HG02798 (cell line): ENCODE results near the gene GP1BB.

ENCODE experiments used
- ATAC-seq: cut with Tn5 transposase; IDR thresholded peaks from one replicate; pipeline ENCODE4 v1.9.1; 2021; ENCODE audit warnings: mild to moderate bottlenecking; ENCODE audit not compliant: unreplicated experiment, poor library complexity

GP1BB gene

DNA sequence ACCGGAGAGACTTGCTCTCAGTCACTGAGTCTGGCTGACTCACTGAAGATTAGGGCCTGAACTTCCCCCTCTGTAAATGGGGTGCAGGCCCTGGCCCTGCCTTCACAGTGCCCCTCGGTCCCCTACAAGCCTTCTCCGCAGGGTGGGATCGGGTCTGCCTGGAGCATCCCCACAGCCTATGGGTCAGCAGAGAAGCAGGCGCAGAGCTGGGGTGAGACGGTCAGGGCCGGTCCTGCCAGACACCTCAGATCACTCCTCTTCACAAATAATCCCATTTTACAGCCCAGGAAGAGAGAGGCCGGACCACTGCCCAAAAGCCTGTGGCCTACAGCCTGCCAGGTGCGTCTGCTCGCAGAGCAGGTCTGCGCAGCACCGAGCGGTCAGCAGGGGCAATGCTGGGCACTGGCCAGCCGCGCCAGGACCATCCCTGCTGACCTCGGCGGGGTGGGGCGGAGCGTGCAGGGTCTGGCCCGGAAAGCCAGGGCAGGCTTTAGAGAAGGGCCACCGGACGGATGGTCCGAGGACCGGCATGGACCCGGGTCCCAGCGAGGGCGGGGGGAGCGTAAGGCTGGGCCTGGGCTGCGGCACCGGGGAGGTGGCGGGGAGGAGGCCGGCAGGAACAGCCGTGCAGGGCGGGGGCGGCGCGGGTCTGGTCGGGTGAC, 9.6 kb upstream of the GP1BB start:
- ATAC-seq, result no peak

DNA sequence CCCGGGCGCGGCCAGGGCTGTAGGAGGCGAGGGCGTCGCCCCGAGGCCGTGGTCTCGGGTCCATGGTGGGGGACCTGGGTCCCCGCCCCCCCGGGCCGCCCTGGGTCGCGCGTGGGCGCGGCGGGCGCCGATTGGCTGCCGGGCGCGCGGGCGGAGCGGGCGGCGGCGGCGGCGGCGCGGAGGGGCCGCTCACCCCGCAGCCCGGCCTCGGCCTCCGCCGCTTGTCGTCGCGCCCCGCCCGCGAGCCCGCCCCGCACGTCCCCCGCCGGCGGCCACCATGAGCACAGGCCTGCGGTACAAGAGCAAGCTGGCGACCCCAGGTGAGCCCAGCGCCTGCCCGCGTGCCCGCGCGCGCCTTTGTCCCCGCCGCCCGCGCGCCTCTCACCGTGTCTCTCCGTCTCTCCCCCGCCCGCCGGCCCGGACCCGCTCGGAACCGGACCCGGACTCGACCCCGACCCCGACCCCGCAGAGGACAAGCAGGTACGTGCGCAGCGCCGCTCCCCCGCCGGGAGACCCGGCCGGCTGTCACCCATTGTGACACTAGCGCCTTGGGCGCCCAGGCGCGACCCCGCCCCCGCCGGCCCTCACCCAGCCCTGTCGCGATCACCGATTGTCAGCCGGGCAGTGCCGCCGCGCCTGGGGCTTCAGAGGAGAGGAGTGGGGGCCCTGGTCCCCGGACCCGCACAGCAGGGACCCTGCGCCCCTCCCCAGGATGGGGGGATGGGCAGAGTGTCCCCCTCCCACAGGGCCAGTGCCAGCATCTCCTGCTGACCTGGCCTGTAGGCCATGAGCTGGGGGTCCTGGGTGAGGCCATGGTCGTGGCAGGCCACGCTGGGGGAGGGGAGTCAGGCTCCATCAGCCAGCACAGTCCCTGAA, 8.8 kb upstream of the GP1BB start, which contains the start of gene SEPTIN5:
SEPTIN5 (plus strand) TSS at position 192 of the 876 bp plus-strand sequence; CDS start at position 278, 86 bp downstream.
- no peak for ATAC-seq

DNA sequence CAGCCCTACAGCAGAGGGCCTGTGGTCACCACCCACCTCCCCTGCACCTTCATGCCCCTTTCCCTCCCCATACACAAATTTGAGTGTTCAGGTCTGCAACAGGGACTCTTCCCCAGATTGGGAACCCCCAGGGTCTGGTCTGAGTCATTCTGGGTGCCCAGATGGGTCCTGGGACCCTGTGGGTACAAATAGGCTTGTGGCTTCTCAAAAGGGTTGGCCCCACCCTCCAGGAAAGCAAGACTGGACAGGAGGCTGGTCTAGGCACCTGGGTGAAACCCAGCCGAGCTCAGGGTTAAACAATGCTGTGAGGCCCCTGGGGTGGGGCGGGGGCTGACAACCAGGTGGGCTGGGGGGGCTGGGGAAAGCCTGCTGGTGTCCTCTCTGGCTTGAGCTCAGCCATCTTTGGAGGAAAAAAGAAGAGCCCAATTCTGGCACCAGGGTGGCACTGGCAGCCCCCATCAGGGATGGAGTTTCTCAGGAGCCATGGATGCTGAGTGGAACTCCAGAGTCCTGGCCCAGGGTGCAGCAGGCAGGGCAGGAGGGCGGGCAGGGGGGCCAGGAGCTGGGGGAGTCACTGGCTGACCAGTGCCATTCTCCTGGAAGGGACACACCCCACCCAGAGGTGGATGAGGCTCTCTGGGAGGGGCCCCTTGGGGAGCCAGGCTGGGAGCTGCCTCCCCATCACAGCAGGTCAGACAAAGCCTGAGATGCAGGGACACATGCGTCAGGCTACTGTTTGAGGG, 8.0 kb upstream of the GP1BB start:
- no peak for ATAC-seq

- ATAC-seq, result no peak
These were observed 7.1 kb upstream of the GP1BB start for GRCh38 chr22:19716041-19716828.

DNA sequence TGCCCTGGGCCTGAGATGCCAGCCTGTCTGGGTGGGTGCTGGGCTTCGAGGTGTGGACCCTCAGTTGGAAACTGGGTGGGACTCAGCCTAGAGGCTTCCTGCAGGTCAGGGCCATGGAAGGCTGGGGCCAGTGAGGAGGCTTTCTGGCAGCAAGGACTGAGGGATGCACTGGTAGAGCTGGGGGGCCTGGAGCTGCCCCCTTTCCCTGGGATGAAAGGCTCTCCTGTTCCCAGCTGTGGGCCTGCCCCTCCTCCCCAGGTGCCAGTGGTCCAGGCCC, 6.6 kb upstream of the GP1BB start:
- ATAC-seq, result no peak

DNA sequence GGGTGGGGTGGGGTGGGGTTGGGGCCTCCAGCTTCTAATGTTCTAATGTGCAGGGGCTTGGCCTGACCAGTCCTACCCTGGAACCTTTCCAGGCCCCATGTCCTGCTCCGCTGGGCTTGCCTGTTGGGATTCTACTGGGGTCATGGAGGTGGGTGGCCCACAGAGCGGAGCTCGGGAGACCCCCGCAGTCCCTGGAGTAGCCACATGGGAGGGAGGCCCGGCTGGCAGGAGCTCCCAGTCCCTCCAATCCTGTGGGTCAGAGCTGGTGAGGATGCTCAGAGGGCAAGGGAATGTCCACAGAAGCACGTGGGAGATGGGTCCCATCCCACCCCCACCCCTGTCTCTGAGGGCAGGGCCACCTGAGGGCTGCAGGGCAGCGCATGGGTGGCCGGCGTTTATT, 6.2 kb upstream of the GP1BB start:
- ATAC-seq, result no peak

GRCh38 chr22:19717691-19718455, 5.5 kb upstream of the GP1BB start:
- peak; percentile 54 for ATAC-seq

GRCh38 chr22:19718456-19719049, 4.8 kb upstream of the GP1BB start:
- ATAC-seq, result peak; percentile 5

GRCh38 chr22:19719050-19719482, 4.3 kb upstream of the GP1BB start:
- ATAC-seq, result no peak

- no peak for ATAC-seq
These were observed 3.8 kb upstream of the GP1BB start for GRCh38 chr22:19719488-19720021.

- ATAC-seq, result no peak
These were observed 3.0 kb upstream of the GP1BB start for GRCh38 chr22:19720150-19720827.

- no peak for ATAC-seq
These were observed 2.4 kb upstream of the GP1BB start for GRCh38 chr22:19720999-19721329.

DNA sequence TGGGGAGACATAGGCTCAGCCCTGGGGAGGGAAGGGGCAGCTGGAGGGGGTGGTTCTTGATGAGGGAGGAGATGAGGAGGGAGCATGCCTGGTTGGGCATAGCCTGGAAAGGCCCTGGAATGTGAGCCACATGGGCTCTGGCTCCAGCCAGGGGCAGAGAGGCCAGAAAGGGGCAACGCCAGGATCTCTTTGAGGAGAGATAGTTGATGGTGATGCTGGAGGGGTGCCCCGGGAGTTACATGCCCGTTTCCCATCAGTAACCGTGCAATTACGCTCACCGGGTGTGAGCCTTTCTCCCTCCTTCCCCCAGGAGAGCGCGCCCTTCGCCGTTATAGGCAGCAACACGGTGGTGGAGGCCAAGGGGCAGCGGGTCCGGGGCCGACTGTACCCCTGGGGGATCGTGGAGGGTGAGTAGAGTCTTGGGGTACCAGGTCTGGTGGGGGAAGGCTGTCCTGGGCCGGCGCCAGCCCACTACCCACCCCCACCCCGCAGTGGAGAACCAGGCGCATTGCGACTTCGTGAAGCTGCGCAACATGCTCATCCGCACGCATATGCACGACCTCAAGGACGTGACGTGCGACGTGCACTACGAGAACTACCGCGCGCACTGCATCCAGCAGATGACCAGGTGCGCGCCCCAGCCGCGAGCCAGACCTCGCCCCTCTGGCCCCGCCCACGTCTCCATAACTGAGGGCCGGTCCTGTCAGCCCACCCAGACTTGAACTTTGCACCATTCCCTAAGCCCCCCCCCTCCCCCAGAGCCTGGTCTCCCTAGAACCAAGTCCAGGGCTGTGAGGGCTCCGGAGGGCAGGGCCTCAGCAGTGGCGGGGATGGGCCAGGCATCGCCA, 1.8 kb upstream of the GP1BB start:
- no peak for ATAC-seq

DNA sequence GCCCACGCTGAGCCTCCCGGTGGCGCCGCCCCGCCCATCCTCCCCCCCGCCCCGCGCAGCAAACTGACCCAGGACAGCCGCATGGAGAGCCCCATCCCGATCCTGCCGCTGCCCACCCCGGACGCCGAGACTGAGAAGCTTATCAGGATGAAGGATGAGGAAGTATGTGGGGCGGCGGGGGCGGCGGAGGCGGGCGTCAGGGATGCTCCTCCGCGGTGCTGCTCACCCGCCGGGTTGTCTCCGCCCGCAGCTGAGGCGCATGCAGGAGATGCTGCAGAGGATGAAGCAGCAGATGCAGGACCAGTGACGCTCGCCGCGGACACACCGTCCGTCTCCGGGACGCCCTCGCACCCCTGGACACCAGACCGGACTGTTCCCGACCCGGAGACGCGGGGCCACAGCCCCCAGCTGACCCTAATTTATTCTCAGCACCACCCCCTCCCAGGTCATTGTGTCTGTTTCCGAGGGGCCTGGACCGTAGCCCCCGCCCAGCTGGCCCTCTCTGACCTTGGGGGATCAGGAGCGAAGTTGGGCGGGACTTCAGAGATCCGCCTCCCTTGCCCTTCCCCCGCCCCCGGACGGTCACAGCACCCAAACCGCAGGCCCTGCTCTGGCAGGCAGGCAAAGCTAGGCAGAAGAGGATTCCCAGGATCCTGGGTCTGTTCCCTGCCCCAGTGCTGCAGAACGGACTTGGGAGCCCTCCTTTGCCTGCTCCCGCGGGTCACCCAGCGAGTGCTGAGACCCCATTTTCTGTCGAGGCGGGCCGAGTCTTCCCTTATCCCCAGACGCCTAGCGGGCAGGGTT, 959 bp upstream of the GP1BB start:
- ATAC-seq, result no peak

GRCh38 chr22:19722982-19723231, 432 bp upstream of the GP1BB start:
- ATAC-seq, result no peak

- ATAC-seq, result no peak
These were observed 866 bp downstream of the GP1BB start for GRCh38 chr22:19723983-19724827.
